Measurements from ENCODE around the gene C15orf40. TPM values are rescaled to one million over a fixed set of nuclear protein-coding genes. Genes with fewer than 3 reads are reported as not detected.

C15orf40 gene
- total RNA-seq, 4 donors from 2014 or later: 10.7 to 33.8 (median 19.9) TPM

GRCh38 chr15:82979726-82980125 is 31.7 kb downstream of the C15orf40 start:
- H3K27me3 ChIP-seq: no peaks in the 10 kb centered on the region
- no peak overlapping the region for H3K4me3 ChIP-seq
- H3K36me3 ChIP-seq: no peaks in the 10 kb centered on the region
- TF ChIP-seq, protein P1, sequence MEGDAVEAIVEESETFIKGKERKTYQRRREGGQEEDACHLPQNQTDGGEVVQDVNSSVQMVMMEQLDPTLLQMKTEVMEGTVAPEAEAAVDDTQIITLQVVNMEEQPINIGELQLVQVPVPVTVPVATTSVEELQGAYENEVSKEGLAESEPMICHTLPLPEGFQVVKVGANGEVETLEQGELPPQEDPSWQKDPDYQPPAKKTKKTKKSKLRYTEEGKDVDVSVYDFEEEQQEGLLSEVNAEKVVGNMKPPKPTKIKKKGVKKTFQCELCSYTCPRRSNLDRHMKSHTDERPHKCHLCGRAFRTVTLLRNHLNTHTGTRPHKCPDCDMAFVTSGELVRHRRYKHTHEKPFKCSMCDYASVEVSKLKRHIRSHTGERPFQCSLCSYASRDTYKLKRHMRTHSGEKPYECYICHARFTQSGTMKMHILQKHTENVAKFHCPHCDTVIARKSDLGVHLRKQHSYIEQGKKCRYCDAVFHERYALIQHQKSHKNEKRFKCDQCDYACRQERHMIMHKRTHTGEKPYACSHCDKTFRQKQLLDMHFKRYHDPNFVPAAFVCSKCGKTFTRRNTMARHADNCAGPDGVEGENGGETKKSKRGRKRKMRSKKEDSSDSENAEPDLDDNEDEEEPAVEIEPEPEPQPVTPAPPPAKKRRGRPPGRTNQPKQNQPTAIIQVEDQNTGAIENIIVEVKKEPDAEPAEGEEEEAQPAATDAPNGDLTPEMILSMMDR (IDR thresholded peaks at IDR 0.05): no peak
- H3K27ac ChIP-seq: no peak overlapping the region
- DNase-seq: no peak
- H3K9me3 ChIP-seq: no peaks in the 10 kb centered on the region
- H3K4me1 ChIP-seq: no peaks in the 10 kb centered on the region

DNA sequence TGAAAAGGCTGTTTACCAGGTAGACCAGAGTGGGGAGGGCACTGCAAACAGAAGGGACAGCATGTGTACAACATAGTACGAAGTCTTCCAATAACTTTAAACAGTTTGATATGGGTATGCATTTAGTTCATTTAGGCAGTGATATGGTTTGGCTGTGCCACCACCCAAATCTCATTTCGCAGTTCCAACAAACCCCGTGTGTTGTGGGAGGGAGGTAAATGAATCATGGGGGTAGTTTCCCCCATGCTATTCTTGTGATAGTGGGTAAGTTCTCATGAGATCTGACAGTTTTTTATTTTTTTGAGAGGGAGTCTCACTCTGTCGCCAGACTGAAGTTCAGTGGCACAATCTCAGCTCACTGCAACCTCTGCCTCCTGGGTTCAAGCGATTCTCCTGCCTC is 33.0 kb downstream of the C15orf40 start:
- no peaks in the 10 kb centered on the region for H3K9me3 ChIP-seq
- H3K4me1 ChIP-seq: no peaks in the 10 kb centered on the region
- H3K27ac ChIP-seq: no peak overlapping the region
- no peak for DNase-seq
- TF ChIP-seq POLR2A (IDR thresholded peaks at IDR 0.05): no peak
- TF ChIP-seq, protein P1 (IDR thresholded peaks at IDR 0.05): no peak
- no peak overlapping the region for H3K4me3 ChIP-seq
- no peaks in the 10 kb centered on the region for H3K27me3 ChIP-seq
- H3K36me3 ChIP-seq: no peaks in the 10 kb centered on the region

DNA sequence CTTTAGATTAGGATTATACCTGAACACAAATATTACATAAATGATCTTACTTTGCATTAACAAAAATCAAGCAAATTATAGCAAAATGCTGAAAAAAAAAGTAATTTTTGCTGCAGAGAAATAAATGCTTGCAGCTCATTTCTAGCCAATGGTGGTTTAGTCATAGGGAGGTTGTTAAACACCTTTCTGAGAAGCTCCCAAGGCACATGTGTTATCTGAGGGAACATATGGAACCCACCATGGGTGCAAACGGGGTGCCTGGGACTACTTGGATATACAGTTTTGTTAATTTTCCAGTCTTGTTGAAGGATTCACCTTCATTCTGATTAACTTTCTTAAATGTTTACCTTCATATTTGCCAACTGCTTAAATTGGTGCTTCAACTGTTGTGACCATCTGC is 34.4 kb downstream of the C15orf40 start:
- no peaks in the 10 kb centered on the region for H3K4me1 ChIP-seq
- TF ChIP-seq POLR2A (IDR thresholded peaks at IDR 0.05): no peak
- TF ChIP-seq, protein P1 (IDR thresholded peaks at IDR 0.05): no peak

DNA sequence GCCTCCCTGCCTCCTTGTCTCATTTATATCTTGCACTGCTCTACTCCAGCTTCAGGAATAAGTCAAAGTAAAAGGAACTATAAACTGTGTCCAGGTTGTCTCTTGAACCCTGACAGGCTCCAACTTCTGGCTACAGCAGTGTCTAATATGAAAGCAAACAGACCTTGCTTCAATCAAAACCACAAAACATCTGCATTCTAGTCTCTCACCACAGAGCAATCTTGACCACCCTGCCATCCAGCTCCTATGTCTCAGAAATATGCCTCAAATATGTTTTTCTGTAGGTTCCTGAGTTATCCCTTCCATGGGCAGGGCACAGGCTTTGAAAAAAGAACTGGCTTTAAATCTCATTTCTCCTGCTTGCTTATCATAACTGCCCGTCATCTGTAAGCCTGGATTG is 38.4 kb downstream of the C15orf40 start:
- no peak for DNase-seq
- Histone ChIP-seq H3K4me1 (no peaks in the 10 kb centered on the region), H3K27me3 (no peaks in the 10 kb centered on the region), H3K36me3 (no peaks in the 10 kb centered on the region), H3K27ac (no peak overlapping the region), H3K9me3 (no peaks in the 10 kb centered on the region), H3K4me3 (no peak overlapping the region)
- TF ChIP-seq POLR2A (IDR thresholded peaks at IDR 0.05): no peak

More for the DNA sequence above, 34.4 kb downstream of the C15orf40 start:
- Histone ChIP-seq H3K27me3 (no peaks in the 10 kb centered on the region), H3K36me3 (no peaks in the 10 kb centered on the region), H3K9me3 (no peaks in the 10 kb centered on the region), H3K27ac (no peak overlapping the region), H3K4me3 (no peak overlapping the region)
- no peak for DNase-seq

- H3K27me3 ChIP-seq: no peaks in the 10 kb centered on the region
- no peaks in the 10 kb centered on the region for H3K36me3 ChIP-seq
- no peaks in the 10 kb centered on the region for H3K4me1 ChIP-seq
- TF ChIP-seq, protein P1 (IDR thresholded peaks at IDR 0.05): no peak
- no peak for TF ChIP-seq POLR2A (IDR thresholded peaks at IDR 0.05)
- no peaks in the 10 kb centered on the region for H3K9me3 ChIP-seq
- DNase-seq: no peak
- H3K4me3 ChIP-seq: no peak overlapping the region
- H3K27ac ChIP-seq: no peak overlapping the region
Measured at GRCh38 chr15:82971218-82971984, 40.0 kb downstream of the C15orf40 start.

DNA sequence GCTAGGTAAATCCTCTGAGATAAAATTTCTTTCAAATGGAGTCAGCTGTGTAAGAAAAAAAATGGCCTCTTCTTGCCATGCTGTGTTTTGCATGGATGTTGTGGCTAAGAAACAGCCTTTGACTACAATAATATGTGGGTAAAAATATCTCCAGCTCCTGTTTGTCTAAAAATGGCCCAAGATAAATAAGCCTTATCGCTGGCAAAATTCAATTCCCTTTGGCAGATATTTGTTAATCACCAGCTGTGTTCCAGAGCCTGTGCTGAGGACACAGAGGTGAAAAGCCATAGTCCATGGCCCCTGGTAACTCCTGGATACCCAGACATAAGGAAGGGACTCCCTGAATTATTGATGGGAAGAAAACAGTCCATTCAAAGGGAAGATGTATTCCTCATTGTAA is 40.7 kb downstream of the C15orf40 start:
- H3K4me3 ChIP-seq: no peak overlapping the region

More for the DNA sequence above, 40.7 kb downstream of the C15orf40 start:
- TF ChIP-seq, protein P1 (IDR thresholded peaks at IDR 0.05): no peak
- TF ChIP-seq POLR2A (IDR thresholded peaks at IDR 0.05): no peak
- H3K36me3 ChIP-seq: no peaks in the 10 kb centered on the region
- no peaks in the 10 kb centered on the region for H3K9me3 ChIP-seq
- no peak overlapping the region for H3K27ac ChIP-seq
- no peak for DNase-seq
- H3K27me3 ChIP-seq: no peaks in the 10 kb centered on the region
- H3K4me1 ChIP-seq: no peaks in the 10 kb centered on the region

All from Peyer's patch (tissue), 4 donors.